Neural progenitor cell (in vitro differentiated cells): ENCODE results near the gene TTC39A.

Experiments
- CTCF ChIP-seq: fragments of 200-600 bp; sonication (generic); IDR thresholded peaks from 2 replicates; pipeline ENCODE4 v1.5.1; 2017; ENCODE audit warnings: antibody characterized with exemption, mild to moderate bottlenecking
- EZH2 ChIP-seq: fragments of 200-600 bp; sonication (generic); IDR thresholded peaks from 2 replicates; pipeline ENCODE4 v1.6.1; 2017; ENCODE audit warnings: antibody characterized with exemption, mild to moderate bottlenecking, moderate library complexity

- no peak for TF ChIP-seq CTCF
- TF ChIP-seq EZH2 = no peak
Measured at GRCh38 chr1:51328926-51329325, 1.4 kb downstream of the TTC39A start.
